RCC 7860 (cell line): ENCODE measurements around the gene FAM234B.

Source experiments
- DNase-seq: peaks from one replicate; pipeline ENCODE4 v3.0.0-alpha.2; 2015; ENCODE audit warnings: low spot score
- FAIRE-seq: peaks from 2 replicates; lab custom pipeline; 2012; peaks lifted over from hg19 to GRCh38; lab: Jason Lieb, UNC

Gene FAM234B

GRCh38 chr12:13088496-13088895 is 44.3 kb downstream of the FAM234B start:
- FAIRE-seq = no peak
- DNase-seq = no peak

GRCh38 chr12:13090054-13090453 is 45.9 kb downstream of the FAM234B start:
- DNase-seq (no peak), FAIRE-seq (no peak)

- FAIRE-seq (no peak), DNase-seq (no peak)
These were observed 47.7 kb downstream of the FAM234B start for GRCh38 chr12:13091832-13092231.

- no peak for FAIRE-seq
- no peak for DNase-seq
These were observed 49.1 kb downstream of the FAM234B start for GRCh38 chr12:13093191-13093847.

- no peak for FAIRE-seq
- DNase-seq = no peak
These were observed 49.7 kb downstream of the FAM234B start for GRCh38 chr12:13093848-13094220.

- FAIRE-seq (no peak), DNase-seq (peak; percentile 12)
These were observed 50.2 kb downstream of the FAM234B start for GRCh38 chr12:13094367-13094766.

GRCh38 chr12:13095266-13095995 is 51.2 kb downstream of the FAM234B start:
- FAIRE-seq (no peak), DNase-seq (no peak)

- no peak for DNase-seq
- FAIRE-seq = no peak
These were observed 53.4 kb downstream of the FAM234B start for GRCh38 chr12:13097491-13098011.

GRCh38 chr12:13099066-13099843 is 55.1 kb downstream of the FAM234B start:
- no peak for FAIRE-seq
- no peak for DNase-seq

- DNase-seq = no peak
- FAIRE-seq = no peak
These were observed 55.8 kb downstream of the FAM234B start for GRCh38 chr12:13099844-13100604.

- FAIRE-seq (no peak), DNase-seq (no peak)
These were observed 56.4 kb downstream of the FAM234B start for GRCh38 chr12:13100605-13100881.

GRCh38 chr12:13100882-13101769 is 56.9 kb downstream of the FAM234B start:
- FAIRE-seq (no peak), DNase-seq (peak; percentile 80)

- FAIRE-seq = no peak
These were observed 57.7 kb downstream of the FAM234B start for GRCh38 chr12:13101821-13102375.

GRCh38 chr12:13102461-13103195 is 58.4 kb downstream of the FAM234B start:
- no peak for FAIRE-seq
- DNase-seq = no peak

More at GRCh38 chr12:13101821-13102375, 57.7 kb downstream of the FAM234B start:
- DNase-seq = peak; percentile 31

GRCh38 chr12:13103391-13104033 is 59.3 kb downstream of the FAM234B start, which contains the start of gene GSG1:
GSG1 (minus strand) TSS chr12:13103667; CDS start chr12:13103512, 155 bp downstream.
- FAIRE-seq = no peak

GRCh38 chr12:13104409-13104808 is 60.2 kb downstream of the FAM234B start:
- no peak for DNase-seq
- no peak for FAIRE-seq

More at GRCh38 chr12:13103391-13104033, 59.3 kb downstream of the FAM234B start, which contains the start of gene GSG1:
- DNase-seq = no peak

GRCh38 chr12:13105781-13106180 is 61.6 kb downstream of the FAM234B start:
- no peak for DNase-seq
- no peak for FAIRE-seq

GRCh38 chr12:13106666-13107065 is 62.5 kb downstream of the FAM234B start:
- DNase-seq = no peak
- no peak for FAIRE-seq
